ENCODE results near the gene SPECC1L.

GRCh38 chr22:24426851-24427499 is 156.3 kb downstream of the SPECC1L start:
- no peak for TF ChIP-seq CTCF (IDR thresholded peaks at IDR 0.05)
- no peak for TF ChIP-seq POLR2A (IDR thresholded peaks at IDR 0.05)

Data from body of pancreas (tissue), 4 donors.